Progenitor cell of endocrine pancreas (in vitro differentiated cells): Measurements from ENCODE around the gene TMEM200A. TPM values are rescaled to one million over a fixed set of nuclear protein-coding genes. Genes with fewer than 3 reads are reported as not detected.

Experiments
- DNase-seq: peaks from one replicate; pipeline ENCODE4 v3.0.0; 2021; ENCODE audit warnings: low spot score; ENCODE audit not compliant: unreplicated experiment
- H3K27ac Mint-ChIP-seq: 2 replicates; pipeline ENCODE4 v1.8.0; 2021; ENCODE audit warnings: mild to moderate bottlenecking, moderate library complexity, mixed read lengths
- H3K27me3 Mint-ChIP-seq: 2 replicates; pipeline ENCODE4 v1.8.0; 2021; ENCODE audit warnings: mixed read lengths
- H3K36me3 Mint-ChIP-seq: 2 replicates; pipeline ENCODE4 v1.8.0; 2022; ENCODE audit warnings: mixed read lengths; ENCODE audit not compliant: insufficient read depth
- H3K4me1 Mint-ChIP-seq: 2 replicates; pipeline ENCODE4 v1.8.0; 2021; ENCODE audit warnings: low read depth, mixed read lengths
- H3K4me3 Mint-ChIP-seq: 2 replicates; pipeline ENCODE4 v1.8.0; 2021; ENCODE audit warnings: low read depth, mild to moderate bottlenecking, moderate library complexity, mixed read lengths
- H3K9me3 Mint-ChIP-seq: 2 replicates; pipeline ENCODE4 v1.8.0; 2021; ENCODE audit warnings: low read depth, mixed read lengths
- CTCF ChIP-seq: fragments of 200-600 bp; sonication (generic); IDR thresholded peaks from one replicate; pipeline ENCODE4 v1.5.0; 2021; ENCODE audit warnings: antibody characterized with exemption, mild to moderate bottlenecking; ENCODE audit not compliant: unreplicated experiment
- total RNA-seq: library from RNA; stranded (reverse); gene quantifications from 2 replicates; pipeline ENCODE4 v1.2.1, GENCODE V29; 2021

The TMEM200A gene
- total RNA-seq, 1 donor from 2014 or later = 13.0 TPM

- TF ChIP-seq CTCF = no peak
- H3K36me3 Mint-ChIP-seq = no peaks in the 10 kb centered on the region
- peaks cover 5% of the 10 kb centered on the region for H3K4me1 Mint-ChIP-seq
- no peaks in the 10 kb centered on the region for H3K9me3 Mint-ChIP-seq
- H3K27ac Mint-ChIP-seq = peak overlapping the region; percentile 59
- no peak overlapping the region for H3K4me3 Mint-ChIP-seq
- H3K27me3 Mint-ChIP-seq = no peaks in the 10 kb centered on the region
- no peak for DNase-seq
These were observed 11.6 kb downstream of the TMEM200A start for GRCh38 chr6:130377371-130377770.

GRCh38 chr6:130377915-130378314 lies 12.1 kb downstream of the TMEM200A start:
- peaks cover 5% of the 10 kb centered on the region for H3K4me1 Mint-ChIP-seq
- DNase-seq = no peak
- H3K9me3 Mint-ChIP-seq = no peaks in the 10 kb centered on the region
- TF ChIP-seq CTCF = no peak
- no peak overlapping the region for H3K4me3 Mint-ChIP-seq
- H3K27ac Mint-ChIP-seq = peak overlapping the region; percentile 59
- H3K36me3 Mint-ChIP-seq = no peaks in the 10 kb centered on the region
- no peaks in the 10 kb centered on the region for H3K27me3 Mint-ChIP-seq

GRCh38 chr6:130379223-130379622 lies 13.4 kb downstream of the TMEM200A start:
- no peak overlapping the region for H3K27ac Mint-ChIP-seq
- DNase-seq = no peak
- H3K27me3 Mint-ChIP-seq = no peaks in the 10 kb centered on the region
- H3K9me3 Mint-ChIP-seq = no peaks in the 10 kb centered on the region
- no peaks in the 10 kb centered on the region for H3K36me3 Mint-ChIP-seq
- peaks cover 5% of the 10 kb centered on the region for H3K4me1 Mint-ChIP-seq
- H3K4me3 Mint-ChIP-seq = no peak overlapping the region
- TF ChIP-seq CTCF = no peak

- Mint-ChIP-seq H3K36me3 (no peaks in the 10 kb centered on the region), H3K9me3 (no peaks in the 10 kb centered on the region)
These were observed 15.2 kb downstream of the TMEM200A start for GRCh38 chr6:130381012-130381411.

GRCh38 chr6:130381459-130382380 lies 15.9 kb downstream of the TMEM200A start:
- DNase-seq = no peak
- peaks cover 5% of the 10 kb centered on the region for H3K4me1 Mint-ChIP-seq
- TF ChIP-seq CTCF = no peak
- no peaks in the 10 kb centered on the region for H3K9me3 Mint-ChIP-seq
- no peaks in the 10 kb centered on the region for H3K27me3 Mint-ChIP-seq
- H3K4me3 Mint-ChIP-seq = no peak overlapping the region
- H3K36me3 Mint-ChIP-seq = no peaks in the 10 kb centered on the region
- H3K27ac Mint-ChIP-seq = no peak overlapping the region

More at GRCh38 chr6:130381012-130381411, 15.2 kb downstream of the TMEM200A start:
- H3K27me3 Mint-ChIP-seq = no peaks in the 10 kb centered on the region
- H3K27ac Mint-ChIP-seq = no peak overlapping the region
- H3K4me3 Mint-ChIP-seq = no peak overlapping the region
- no peak for TF ChIP-seq CTCF
- H3K4me1 Mint-ChIP-seq = peaks cover 5% of the 10 kb centered on the region
- no peak for DNase-seq
